ENCODE data around the gene PDZD2.

PDZD2 gene

GRCh38 chr5:31825518-31826068 is 186.7 kb downstream of the PDZD2 start:
- Histone ChIP-seq H3K27me3 (ENCODE audit: insufficient read depth, poor library complexity, severe bottlenecking) (peaks cover 3% of the 10 kb centered on the region), H3K4me3 (replicated peaks; ENCODE audit: insufficient read depth, low read length) (no peak overlapping the region), H3K27ac (replicated peaks) (no peak overlapping the region)
- DNase-seq (ENCODE audit: low read depth in 1 of 2, low spot score in 1 of 2), result peak in 1 of 2 experiments; percentile 45
- TF ChIP-seq CTCF (IDR thresholded peaks at IDR 0.05; ENCODE audit: insufficient read depth, low read length) (peak; percentile 41), POLR2AphosphoS5 (IDR thresholded peaks at IDR 0.05; ENCODE audit: low read depth) (no peak)

DNA sequence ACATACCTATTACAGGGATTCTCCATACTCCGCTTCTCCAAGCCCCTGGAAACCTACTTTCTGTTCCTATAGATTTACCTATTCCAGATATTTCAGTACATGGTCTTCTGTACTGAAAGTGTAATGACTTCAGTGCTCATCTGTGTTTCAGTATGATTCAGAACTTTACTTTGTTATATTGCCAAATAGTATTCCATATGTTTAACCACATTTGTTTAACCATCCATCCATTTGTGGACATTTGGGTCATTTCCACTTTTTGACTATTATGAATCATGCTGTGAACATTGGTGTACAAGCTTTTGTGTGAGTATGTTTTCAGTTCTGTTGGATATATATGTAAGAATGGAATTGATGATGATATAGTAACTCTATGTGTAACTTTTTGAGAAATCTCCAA is 188.9 kb downstream of the PDZD2 start:
- Histone ChIP-seq H3K4me3 (replicated peaks; ENCODE audit: insufficient read depth, low read length) (no peak overlapping the region), H3K27me3 (ENCODE audit: insufficient read depth, poor library complexity, severe bottlenecking) (peaks cover 3% of the 10 kb centered on the region), H3K27ac (replicated peaks) (no peak overlapping the region)
- TF ChIP-seq POLR2AphosphoS5 (IDR thresholded peaks at IDR 0.05; ENCODE audit: low read depth), result no peak
- TF ChIP-seq GABPA (IDR thresholded peaks at IDR 0.05; ENCODE audit: low read depth), result no peak
- no peak for TF ChIP-seq REST (IDR thresholded peaks at IDR 0.05; ENCODE audit: insufficient replicate concordance, low read depth)
- TF ChIP-seq SPI1 (IDR thresholded peaks at IDR 0.05; ENCODE audit: borderline replicate concordance, low read depth), result no peak
- TF ChIP-seq CTCF (IDR thresholded peaks at IDR 0.05; ENCODE audit: insufficient read depth, low read length), result no peak
- DNase-seq (ENCODE audit: low read depth in 1 of 2, low spot score in 1 of 2), result no peak

- DNase-seq (ENCODE audit: low read depth in 1 of 2, low spot score in 1 of 2), result no peak
- TF ChIP-seq CTCF (IDR thresholded peaks at IDR 0.05; ENCODE audit: insufficient read depth, low read length), result no peak
- no peak for TF ChIP-seq SPI1 (IDR thresholded peaks at IDR 0.05; ENCODE audit: borderline replicate concordance, low read depth)
- TF ChIP-seq POLR2AphosphoS5 (IDR thresholded peaks at IDR 0.05; ENCODE audit: low read depth), result no peak
- no peak for TF ChIP-seq REST (IDR thresholded peaks at IDR 0.05; ENCODE audit: insufficient replicate concordance, low read depth)
- TF ChIP-seq GABPA (IDR thresholded peaks at IDR 0.05; ENCODE audit: low read depth), result no peak
- H3K4me3 ChIP-seq (replicated peaks; ENCODE audit: insufficient read depth, low read length), result no peak overlapping the region
Observed at GRCh38 chr5:31832966-31833365, 194.0 kb downstream of the PDZD2 start.

DNA sequence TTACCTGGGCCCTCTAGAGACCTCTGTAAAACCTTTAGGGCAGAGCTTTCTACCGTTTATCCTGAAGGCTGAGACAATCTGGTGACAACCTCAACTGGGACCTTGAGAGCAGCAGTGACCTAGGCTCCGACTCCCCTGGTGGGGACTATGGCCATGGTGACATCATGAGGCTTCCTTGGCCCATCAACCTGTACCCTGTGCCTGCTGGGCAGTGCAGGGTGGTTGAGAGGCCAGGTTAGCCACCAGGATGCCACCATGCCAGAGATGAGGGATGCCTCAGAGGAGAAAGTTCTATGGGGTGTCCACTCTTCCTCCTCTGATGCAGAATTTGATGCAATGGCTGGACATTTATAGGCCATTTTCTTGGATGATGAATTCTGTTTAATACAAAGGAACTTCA is 194.8 kb downstream of the PDZD2 start:
- no peaks in the 10 kb centered on the region for H3K27me3 ChIP-seq (ENCODE audit: insufficient read depth, poor library complexity, severe bottlenecking)
- DNase-seq (ENCODE audit: low read depth in 1 of 2, low spot score in 1 of 2), result no peak
- H3K4me3 ChIP-seq (replicated peaks; ENCODE audit: insufficient read depth, low read length), result no peak overlapping the region
- TF ChIP-seq SPI1 (IDR thresholded peaks at IDR 0.05; ENCODE audit: borderline replicate concordance, low read depth), result no peak
- TF ChIP-seq GABPA (IDR thresholded peaks at IDR 0.05; ENCODE audit: low read depth), result no peak
- no peak for TF ChIP-seq REST (IDR thresholded peaks at IDR 0.05; ENCODE audit: insufficient replicate concordance, low read depth)
- no peak for TF ChIP-seq POLR2AphosphoS5 (IDR thresholded peaks at IDR 0.05; ENCODE audit: low read depth)
- TF ChIP-seq CTCF (IDR thresholded peaks at IDR 0.05; ENCODE audit: insufficient read depth, low read length), result no peak
- H3K27ac ChIP-seq (replicated peaks), result no peak overlapping the region

More at GRCh38 chr5:31832966-31833365, 194.0 kb downstream of the PDZD2 start:
- Histone ChIP-seq H3K27me3 (ENCODE audit: insufficient read depth, poor library complexity, severe bottlenecking) (no peaks in the 10 kb centered on the region), H3K27ac (replicated peaks) (no peak overlapping the region)

Data from HL-60 (cell line).